Glutamatergic neuron (in vitro differentiated cells): ENCODE measurements around the gene TSHR. TPM values are rescaled to one million over a fixed set of nuclear protein-coding genes. Genes with fewer than 3 reads are reported as not detected.
"Not testable (repeated sequence)": the region's sequence is repeated elsewhere in the genome, so short reads cannot be mapped to it uniquely, and the experiment has no call there.

Experiments
- DNase-seq: peaks from one replicate; pipeline ENCODE4 v3.0.0; 2022
- H3K27ac Mint-ChIP-seq: one replicate; pipeline ENCODE4 v1.8.0; 2020; ENCODE audit warnings: mild to moderate bottlenecking, mixed read lengths, inconsistent platforms; ENCODE audit not compliant: unreplicated experiment
- H3K27me3 Mint-ChIP-seq: one replicate; pipeline ENCODE4 v1.8.0; 2020; ENCODE audit warnings: mild to moderate bottlenecking, moderate library complexity, mixed read lengths, inconsistent platforms; ENCODE audit not compliant: unreplicated experiment
- H3K36me3 Mint-ChIP-seq: one replicate; pipeline ENCODE4 v1.8.0; 2020; ENCODE audit warnings: mild to moderate bottlenecking, mixed read lengths, inconsistent platforms; ENCODE audit not compliant: unreplicated experiment
- H3K4me1 Mint-ChIP-seq: one replicate; pipeline ENCODE4 v1.8.0; 2020; ENCODE audit warnings: mild to moderate bottlenecking, low read depth, mixed read lengths, inconsistent platforms; ENCODE audit not compliant: unreplicated experiment
- H3K4me3 Mint-ChIP-seq: one replicate; pipeline ENCODE4 v1.8.0; 2020; ENCODE audit warnings: mild to moderate bottlenecking, mixed read lengths, inconsistent platforms; ENCODE audit not compliant: unreplicated experiment
- H3K9me3 Mint-ChIP-seq: one replicate; pipeline ENCODE4 v1.8.0; 2020; ENCODE audit warnings: mild to moderate bottlenecking, moderate library complexity, mixed read lengths, inconsistent platforms; ENCODE audit not compliant: unreplicated experiment
- total RNA-seq: library from RNA; stranded (reverse); fragmentation: NEBNext Ultra II Directional; extraction: Animal tissue kit (Norgen Biotek cat#: 25700); gene quantifications from one replicate; pipeline ENCODE4 v1.2.1, GENCODE V29; 2021; ENCODE audit not compliant: unreplicated experiment
- TF ChIP-seq, protein P1 (sequence below): fragments of 200-600 bp; sonication (generic); IDR thresholded peaks from one replicate; pipeline ENCODE4 v1.5.0; 2021; ENCODE audit not compliant: partially characterized antibody, unreplicated experiment

TSHR gene
- total RNA-seq, 1 donor from 2014 or later, result 0.74 TPM

DNA sequence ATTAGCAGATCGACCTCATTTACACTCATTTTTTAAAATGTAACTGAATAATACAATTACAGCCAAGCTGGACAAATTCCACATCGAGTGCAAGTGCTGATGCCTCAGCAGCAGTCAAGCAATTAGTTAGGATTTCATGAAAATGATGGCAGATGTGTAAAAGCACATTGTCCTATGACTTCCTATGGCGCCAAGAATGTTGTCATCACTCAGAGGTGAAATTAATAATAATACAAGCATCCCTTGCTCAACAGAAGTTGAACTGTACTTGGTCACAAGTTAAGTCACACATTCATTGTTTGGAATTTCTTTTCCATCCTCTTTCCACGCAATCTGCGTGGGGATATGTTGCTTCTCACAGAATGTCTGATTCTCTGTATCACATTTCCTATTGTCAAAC is 148.0 kb downstream of the TSHR start:
- Mint-ChIP-seq H3K9me3 (no peaks in the 10 kb centered on the region), H3K27me3 (no peaks in the 10 kb centered on the region), H3K27ac (no peak overlapping the region), H3K36me3 (no peaks in the 10 kb centered on the region), H3K4me3 (no peak overlapping the region), H3K4me1 (peaks cover 4% of the 10 kb centered on the region)
- TF ChIP-seq, protein P1, sequence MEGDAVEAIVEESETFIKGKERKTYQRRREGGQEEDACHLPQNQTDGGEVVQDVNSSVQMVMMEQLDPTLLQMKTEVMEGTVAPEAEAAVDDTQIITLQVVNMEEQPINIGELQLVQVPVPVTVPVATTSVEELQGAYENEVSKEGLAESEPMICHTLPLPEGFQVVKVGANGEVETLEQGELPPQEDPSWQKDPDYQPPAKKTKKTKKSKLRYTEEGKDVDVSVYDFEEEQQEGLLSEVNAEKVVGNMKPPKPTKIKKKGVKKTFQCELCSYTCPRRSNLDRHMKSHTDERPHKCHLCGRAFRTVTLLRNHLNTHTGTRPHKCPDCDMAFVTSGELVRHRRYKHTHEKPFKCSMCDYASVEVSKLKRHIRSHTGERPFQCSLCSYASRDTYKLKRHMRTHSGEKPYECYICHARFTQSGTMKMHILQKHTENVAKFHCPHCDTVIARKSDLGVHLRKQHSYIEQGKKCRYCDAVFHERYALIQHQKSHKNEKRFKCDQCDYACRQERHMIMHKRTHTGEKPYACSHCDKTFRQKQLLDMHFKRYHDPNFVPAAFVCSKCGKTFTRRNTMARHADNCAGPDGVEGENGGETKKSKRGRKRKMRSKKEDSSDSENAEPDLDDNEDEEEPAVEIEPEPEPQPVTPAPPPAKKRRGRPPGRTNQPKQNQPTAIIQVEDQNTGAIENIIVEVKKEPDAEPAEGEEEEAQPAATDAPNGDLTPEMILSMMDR, result no peak
- DNase-seq, result no peak

GRCh38 chr14:81105378-81105777 is 150.0 kb downstream of the TSHR start:
- H3K4me1 Mint-ChIP-seq, result peaks cover 4% of the 10 kb centered on the region
- H3K27ac Mint-ChIP-seq, result no peak overlapping the region
- no peak overlapping the region for H3K4me3 Mint-ChIP-seq
- H3K36me3 Mint-ChIP-seq, result no peaks in the 10 kb centered on the region
- TF ChIP-seq, protein P1, result no peak
- H3K27me3 Mint-ChIP-seq, result no peaks in the 10 kb centered on the region
- no peaks in the 10 kb centered on the region for H3K9me3 Mint-ChIP-seq
- DNase-seq, result no peak

GRCh38 chr14:81105961-81106360 is 150.5 kb downstream of the TSHR start:
- Mint-ChIP-seq H3K4me3 (no peak overlapping the region), H3K4me1 (peaks cover 4% of the 10 kb centered on the region), H3K27ac (no peak overlapping the region), H3K36me3 (no peaks in the 10 kb centered on the region), H3K9me3 (no peaks in the 10 kb centered on the region), H3K27me3 (no peaks in the 10 kb centered on the region)
- DNase-seq, result no peak
- TF ChIP-seq, protein P1, result no peak

- Mint-ChIP-seq H3K9me3 (no peaks in the 10 kb centered on the region), H3K36me3 (no peaks in the 10 kb centered on the region), H3K4me1 (no peaks in the 10 kb centered on the region), H3K27ac (no peak overlapping the region), H3K4me3 (no peak overlapping the region), H3K27me3 (no peaks in the 10 kb centered on the region)
- DNase-seq, result no peak
- TF ChIP-seq, protein P1, result no peak
Measured at GRCh38 chr14:81110186-81110585, 154.8 kb downstream of the TSHR start.

- no peaks in the 10 kb centered on the region for H3K4me1 Mint-ChIP-seq
- TF ChIP-seq, protein P1, result no peak
Measured at GRCh38 chr14:81113176-81113575, 157.8 kb downstream of the TSHR start.

DNA sequence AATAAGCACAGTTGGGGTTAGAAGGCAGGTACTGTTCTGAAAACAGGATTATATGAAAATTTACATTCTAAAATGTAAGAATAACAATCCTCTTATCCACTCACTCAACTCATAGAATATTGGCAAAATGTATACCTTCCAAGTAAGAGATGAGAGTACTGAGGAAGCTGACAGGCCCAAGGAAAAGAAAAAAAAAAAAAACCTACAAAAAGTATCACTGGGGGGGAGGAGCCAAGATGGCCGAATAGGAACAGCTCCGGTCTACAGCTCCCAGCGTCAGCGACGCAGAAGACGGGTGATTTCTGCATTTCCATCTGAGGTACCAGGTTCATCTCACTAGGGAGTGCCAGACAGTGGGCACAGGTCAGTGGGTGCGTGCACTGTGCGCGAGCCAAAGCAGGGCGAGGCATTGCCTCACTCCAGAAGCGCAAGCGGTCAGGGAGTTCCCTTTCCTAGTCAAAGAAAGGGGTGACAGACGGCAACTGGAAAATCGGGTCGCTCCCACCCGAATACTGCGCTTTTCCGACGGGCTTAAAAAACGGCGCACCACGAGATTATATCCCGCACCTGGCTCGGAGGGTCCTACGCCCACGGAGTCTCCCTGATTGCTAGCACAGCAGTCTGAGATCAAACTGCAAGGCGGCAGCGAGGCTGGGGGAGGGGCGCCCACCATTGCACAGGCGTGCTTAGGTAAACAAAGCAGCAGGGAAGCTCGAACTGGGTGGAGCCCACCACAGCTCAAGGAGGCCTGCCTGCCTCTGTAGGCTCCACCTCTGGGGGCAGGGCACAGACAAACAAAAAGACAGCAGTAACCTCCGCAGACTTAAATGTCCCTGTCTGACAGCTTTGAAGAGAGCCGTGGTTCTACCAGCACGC is 158.8 kb downstream of the TSHR start:
- H3K27me3 Mint-ChIP-seq, H3K27ac Mint-ChIP-seq, H3K36me3 Mint-ChIP-seq, H3K4me1 Mint-ChIP-seq, H3K4me3 Mint-ChIP-seq, H3K9me3 Mint-ChIP-seq, DNase-seq: not testable (repeated sequence)

More at GRCh38 chr14:81113176-81113575, 157.8 kb downstream of the TSHR start:
- Mint-ChIP-seq H3K9me3 (no peaks in the 10 kb centered on the region), H3K27me3 (no peaks in the 10 kb centered on the region), H3K4me3 (no peak overlapping the region), H3K27ac (no peak overlapping the region), H3K36me3 (no peaks in the 10 kb centered on the region)
- no peak for DNase-seq
